H1 (cell line): ENCODE data around the gene CLEC12A. TPM values are rescaled to one million over a fixed set of nuclear protein-coding genes. Genes with fewer than 3 reads are reported as not detected.

Source experiments
- CTCF ChIA-PET: fragments of 300-600 bp; sonication (Branson Sonifier 250); formaldehyde crosslinking; loops from one replicate; lab custom pipeline; 2021; ENCODE audit not compliant: partially characterized antibody; lab: Charles Lee
- POLR2A ChIA-PET: fragments of 300-600 bp; sonication (Branson Sonifier 250); formaldehyde crosslinking; loops from one replicate; lab custom pipeline; 2021; ENCODE audit warnings: inconsistent platforms; ENCODE audit not compliant: partially characterized antibody; lab: Charles Lee
- DNase-seq, 2 experiments: peaks; one replicate each; pipeline versions ENCODE4 v3.0.0 to v3.0.0-alpha.2; 2010 to 2022; ENCODE audit warnings: low spot score in 2 of 2, low read depth in 1 of 2, mixed read lengths in 1 of 2
- FAIRE-seq: peaks from 2 replicates; lab custom pipeline; 2011; peaks lifted over from hg19 to GRCh38; lab: Jason Lieb, UNC
- H2AFZ ChIP-seq: 2 replicates; pipeline ENCODE4 v1.8.1; 2012; ENCODE audit warnings: low read length, inconsistent platforms
- H2AK5ac ChIP-seq: 2 replicates; pipeline ENCODE4 v1.6.1; 2013; ENCODE audit warnings: low read depth, low read length
- H2BK120ac ChIP-seq: replicated peaks from 2 replicates; pipeline ENCODE3; 2013; ENCODE audit warnings: low read depth, low read length, inconsistent platforms
- H2BK12ac ChIP-seq: 2 replicates; pipeline ENCODE4 v1.6.1; 2013; ENCODE audit warnings: low read depth, low read length
- H2BK15ac ChIP-seq: 2 replicates; pipeline ENCODE4 v1.6.1; 2013; ENCODE audit warnings: low read length
- H2BK20ac ChIP-seq: 2 replicates; pipeline ENCODE4 v1.6.1; 2013; ENCODE audit warnings: low read length
- H2BK5ac ChIP-seq: 2 replicates; pipeline ENCODE4 v1.6.1; 2013; ENCODE audit warnings: low read depth, low read length
- H3K14ac ChIP-seq: 2 replicates; pipeline ENCODE4 v1.6.1; 2013; ENCODE audit warnings: inconsistent platforms; ENCODE audit not compliant: insufficient read length
- H3K18ac ChIP-seq: 2 replicates; pipeline ENCODE4 v1.6.1; 2013; ENCODE audit warnings: low read length; ENCODE audit errors: extremely low read depth
- H3K23ac ChIP-seq: 2 replicates; pipeline ENCODE4 v1.6.1; 2013; ENCODE audit warnings: inconsistent platforms; ENCODE audit not compliant: insufficient read length
- H3K23me2 ChIP-seq: 2 replicates; pipeline ENCODE4 v1.6.1; 2013; ENCODE audit warnings: low read depth, low read length
- H3K27ac ChIP-seq: 2 replicates; pipeline ENCODE4 v1.6.1; 2011; ENCODE audit warnings: low read depth, low read length, inconsistent platforms
- H3K27me3 ChIP-seq, 4 experiments: replicated peaks in 1 of 4; 1 replicate in 1 of 4; 2 replicates in 3 of 4; pipeline versions ENCODE4 v1.6.1 to v1.8.1; 2011 to 2013; ENCODE audit warnings: low read length in 3 of 4, mild to moderate bottlenecking in 3 of 4, inconsistent platforms in 2 of 4, mixed read lengths in 2 of 4, moderate library complexity in 1 of 4; ENCODE audit not compliant: control insufficient read depth in 3 of 4, insufficient read depth in 3 of 4; ENCODE audit errors: extremely low read depth in 1 of 4
- H3K36me3 ChIP-seq, 4 experiments: 2 replicates each; pipeline versions ENCODE4 v1.6.1 to v1.8.1; 2011 to 2013; ENCODE audit warnings: mild to moderate bottlenecking in 4 of 4, low read length in 3 of 4, moderate library complexity in 2 of 4, control low read depth in 1 of 4, inconsistent platforms in 1 of 4; ENCODE audit not compliant: insufficient read depth in 4 of 4, control insufficient read depth in 2 of 4
- H3K4ac ChIP-seq: replicated peaks from 2 replicates; pipeline ENCODE3; 2013; ENCODE audit warnings: low read length, low read depth, mixed read lengths, inconsistent platforms; ENCODE audit not compliant: insufficient read length
- H3K4me1 ChIP-seq, 4 experiments: replicated peaks in 1 of 4; 1 replicate in 1 of 4; 2 replicates in 3 of 4; pipeline versions ENCODE4 v1.6.1 to v1.8.1; 2011 to 2013; ENCODE audit warnings: low read length in 3 of 4, inconsistent platforms in 2 of 4, mixed read lengths in 1 of 4; ENCODE audit not compliant: insufficient read depth in 4 of 4, control insufficient read depth in 3 of 4
- H3K4me2 ChIP-seq, 2 experiments: 2 replicates each; pipeline versions ENCODE4 v1.6.1 to v1.8.1; 2011 to 2013; ENCODE audit warnings: low read depth in 2 of 2, low read length in 2 of 2, control low read depth in 1 of 2, inconsistent platforms in 1 of 2, mild to moderate bottlenecking in 1 of 2; ENCODE audit not compliant: insufficient read depth in 1 of 2
- H3K4me3 ChIP-seq, 4 experiments: fragments of 200-600, 300-600 bp in 1 of 4; sonication (generic), shearing (Covaris generic), sonication (Bioruptor Twin) in 1 of 4; 2 replicates each; pipeline versions ENCODE4 v1.5.1 to v1.8.1; 2011 to 2016; ENCODE audit warnings: low read length in 4 of 4, low read depth in 3 of 4, control low read depth in 2 of 4, inconsistent platforms in 2 of 4, mild to moderate bottlenecking in 2 of 4, mixed read lengths in 1 of 4, moderate library complexity in 1 of 4; ENCODE audit not compliant: insufficient read depth in 2 of 4; ENCODE audit errors: extremely low read depth in 1 of 4
- H3K56ac ChIP-seq: replicated peaks from 2 replicates; pipeline ENCODE3; 2013; ENCODE audit warnings: low read depth, mild to moderate bottlenecking, mixed read lengths, low read length, inconsistent platforms; ENCODE audit not compliant: insufficient read length
- H3K79me1 ChIP-seq: 2 replicates; pipeline ENCODE4 v1.6.1; 2013; ENCODE audit warnings: low read depth, low read length, control low read depth
- H3K79me2 ChIP-seq, 2 experiments: 2 replicates each; pipeline versions ENCODE4 v1.6.1 to v1.8.1; 2012 to 2013; ENCODE audit warnings: low read length in 2 of 2, mild to moderate bottlenecking in 2 of 2, inconsistent platforms in 1 of 2; ENCODE audit not compliant: insufficient read depth in 2 of 2, control insufficient read depth in 1 of 2
- H3K9ac ChIP-seq, 4 experiments: replicated peaks in 1 of 4; 1 replicate in 1 of 4; 2 replicates in 3 of 4; pipeline versions ENCODE4 v1.6.1 to v1.8.1; 2011 to 2013; ENCODE audit warnings: low read depth in 3 of 4, low read length in 3 of 4, control low read depth in 2 of 4, mild to moderate bottlenecking in 2 of 4, moderate library complexity in 2 of 4, inconsistent platforms in 1 of 4; ENCODE audit errors: extremely low read depth in 1 of 4
- H3K9me3 ChIP-seq, 2 experiments: 2 replicates each; pipeline versions ENCODE4 v1.6.1 to v1.8.1; 2012 to 2013; ENCODE audit warnings: mild to moderate bottlenecking in 2 of 2, moderate library complexity in 2 of 2, control low read depth in 1 of 2, inconsistent platforms in 1 of 2, low read depth in 1 of 2, low read length in 1 of 2, mixed read lengths in 1 of 2; ENCODE audit not compliant: insufficient read depth in 2 of 2
- H4K20me1 ChIP-seq, 2 experiments: replicated peaks in 1 of 2; 2 replicates each; pipeline versions ENCODE3 to v1.8.1; 2011 to 2013; ENCODE audit warnings: inconsistent platforms in 2 of 2, low read length in 2 of 2, mild to moderate bottlenecking in 1 of 2; ENCODE audit not compliant: insufficient read depth in 2 of 2, control insufficient read depth in 1 of 2
- H4K5ac ChIP-seq: 2 replicates; pipeline ENCODE4 v1.6.1; 2013; ENCODE audit warnings: low read length, low read depth, mixed read lengths, inconsistent platforms; ENCODE audit not compliant: insufficient read length
- H4K8ac ChIP-seq: 2 replicates; pipeline ENCODE4 v1.8.0; 2013; ENCODE audit warnings: mild to moderate bottlenecking, moderate library complexity, low read length, inconsistent platforms; ENCODE audit not compliant: insufficient read depth; ENCODE audit errors: extremely low read depth
- H4K91ac ChIP-seq: replicated peaks from 2 replicates; pipeline ENCODE3; 2013; ENCODE audit warnings: low read length, mixed read lengths, inconsistent platforms; ENCODE audit not compliant: insufficient read length
- CBX8 ChIP-seq: fragments of 300-800, 300-1000 bp; sonication (generic); IDR thresholded peaks from 2 replicates; pipeline ENCODE4 v1.7.1; 2016; ENCODE audit warnings: low read depth, low read length, borderline replicate concordance
- GABPA ChIP-seq: IDR thresholded peaks from 2 replicates; pipeline ENCODE4 v1.6.1; 2011; ENCODE audit warnings: mild to moderate bottlenecking, low read length, moderate library complexity, borderline replicate concordance; ENCODE audit not compliant: insufficient read depth
- JUN ChIP-seq: IDR thresholded peaks from 2 replicates; pipeline ENCODE4 v1.6.1; 2011; ENCODE audit warnings: low read depth, mild to moderate bottlenecking, improper control_type of control experiment, low read length
- SP1 ChIP-seq: IDR thresholded peaks from 2 replicates; pipeline ENCODE4 v1.6.1; 2011; ENCODE audit warnings: low read depth, low read length
- WGBS, 2 experiments: shearing (Covaris generic) in 1 of 2; methylation state at CpG; one replicate each; pipeline versions ENCODE4 v1.1.6 to v1.1.7; 2013 to 2015; ENCODE audit warnings: low lambda C conversion rate in 2 of 2, mixed read lengths in 2 of 2, inconsistent platforms in 1 of 2, low coverage in 1 of 2, missing lambda C conversion rate in 1 of 2; ENCODE audit not compliant: insufficient replicate concordance in 2 of 2, insufficient coverage in 1 of 2, insufficient read length in 1 of 2; ENCODE audit errors: extremely low coverage in 1 of 2, missing lambda C conversion rate in 1 of 2; 5-methylcytosine and 5-hydroxymethylcytosine counted together
- polyA plus RNA-seq, 7 experiments: library from polyadenylated mRNA; depleted of rRNA in 3 of 7; stranded (reverse) in 5 of 7; unstranded in 2 of 7; fragments of >200 nt in 5 of 7; fragments of 200-250 nt in 2 of 7; gene quantifications; 1 replicate in 5 of 7; 2 replicates in 1 of 7; 4 replicates in 1 of 7; pipeline versions ENCODE4 v1.2.1 to v1.2.3, GENCODE V29; 2011 to 2013; ENCODE audit warnings: missing spikeins in 2 of 7, mixed read lengths in 2 of 7
- total RNA-seq: library from RNA; stranded (reverse); fragmentation: NEBNext Ultra II Directional; extraction: Animal tissue kit (Norgen Biotek cat#: 25700); gene quantifications from 2 replicates; pipeline ENCODE4 v1.2.1, GENCODE V29; 2021

The CLEC12A gene
- total and polyA plus RNA-seq, 2 of the 8 experiments (the other 6 are each of a cell fraction or from before 2014, with no cell fraction given), result not detected

- ChIA-PET CTCF (no interaction called here), POLR2A (no interaction called here)
- no peak overlapping the region for H3K27ac ChIP-seq
Measured at GRCh38 chr12:10015450-10015849, 44.2 kb downstream of the CLEC12A start.

More at GRCh38 chr12:10015450-10015849, 44.2 kb downstream of the CLEC12A start:
- H2BK120ac ChIP-seq, result no peak overlapping the region
- H2AFZ ChIP-seq, result no peak overlapping the region
- no peaks in the 10 kb centered on the region for H4K20me1 ChIP-seq
- H4K5ac ChIP-seq, result no peak overlapping the region
- DNase-seq, result no peak
- H3K9me3 ChIP-seq, result no peaks in the 10 kb centered on the region
- no peaks in the 10 kb centered on the region for H3K79me1 ChIP-seq
- H4K91ac ChIP-seq, result no peak overlapping the region
- H3K4me2 ChIP-seq, result no peak overlapping the region
- H3K36me3 ChIP-seq, result no peaks in the 10 kb centered on the region
- H3K4me3 ChIP-seq, result no peak overlapping the region
- H3K4ac ChIP-seq, result no peak overlapping the region
- no peaks in the 10 kb centered on the region for H3K23me2 ChIP-seq
- H2BK20ac ChIP-seq, result no peak overlapping the region
- H3K23ac ChIP-seq, result no peak overlapping the region
- H3K4me1 ChIP-seq, result peaks cover 0 to 3% (median 0%) of the 10 kb centered on the region in 4 experiments; a peak in 3 of 7 replicates
- no peak overlapping the region for H3K9ac ChIP-seq
- no peak overlapping the region for H2BK15ac ChIP-seq
- 90% methylated on average over 4 of the region's 4 CpGs; no CpG with 5 or more reads in 1 of the 2 experiments for WGBS, 2 experiments
- H2BK12ac ChIP-seq, result no peak overlapping the region
- H3K79me2 ChIP-seq, result no peaks in the 10 kb centered on the region
- no peak overlapping the region for H4K8ac ChIP-seq
- no peak overlapping the region for H3K18ac ChIP-seq
- no peak overlapping the region for H3K56ac ChIP-seq
- H3K27me3 ChIP-seq, result no peaks in the 10 kb centered on the region
- H2BK5ac ChIP-seq, result no peak overlapping the region
- TF ChIP-seq CBX8, result no peak
- no peak for TF ChIP-seq GABPA
- TF ChIP-seq JUN, result no peak
- TF ChIP-seq SP1, result no peak
- no peak overlapping the region for H2AK5ac ChIP-seq
- no peak overlapping the region for H3K14ac ChIP-seq
- no peak for FAIRE-seq
